ENCODE measurements around the gene CHD1L.

CHD1L gene

DNA sequence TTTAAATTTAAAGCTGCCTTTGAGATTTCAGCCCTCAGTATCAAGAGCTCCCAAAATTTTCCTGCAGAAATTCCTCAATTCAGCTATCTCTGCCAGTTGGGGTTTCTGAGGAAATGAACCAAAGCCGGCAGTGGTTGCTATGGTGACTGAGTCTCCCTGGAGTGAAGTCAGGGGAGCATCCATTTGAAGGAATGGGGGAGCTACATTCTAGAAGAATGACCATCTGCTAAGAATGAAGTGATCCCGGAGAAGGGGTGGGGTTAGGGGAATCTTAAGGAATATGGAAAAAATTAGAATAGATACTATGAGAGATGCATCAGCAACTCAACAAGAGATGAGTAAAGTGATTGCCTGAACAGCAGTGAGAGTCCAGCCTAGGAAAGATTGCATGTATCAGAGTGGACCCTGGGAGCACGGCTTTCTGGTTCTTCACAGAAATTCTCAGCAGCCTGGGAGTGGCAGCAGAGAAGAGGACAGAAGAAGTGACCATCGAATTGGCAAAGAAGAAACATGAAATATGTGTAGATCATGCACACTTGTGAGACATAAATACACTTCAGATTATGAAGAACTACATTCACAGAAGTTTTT lies 94.7 kb downstream of the CHD1L start:
- Histone ChIP-seq H4K20me1 (ENCODE audit: insufficient read depth, low read length, poor library complexity, severe bottlenecking) (no peaks in the 10 kb centered on the region), H3K4me3 (ENCODE audit: low read length, poor library complexity, severe bottlenecking) (no peak overlapping the region), H3K36me3 (ENCODE audit: insufficient read depth, low read length) (no peaks in the 10 kb centered on the region), H3F3A (ENCODE audit: low read depth) (no peaks in the 10 kb centered on the region), H3K9me2 (replicated peaks; ENCODE audit: low read depth, low read length) (no peaks in the 10 kb centered on the region), H3K27me3 (ENCODE audit: insufficient read depth, low read length, poor library complexity, severe bottlenecking) (no peaks in the 10 kb centered on the region), H2AFZ (ENCODE audit: low read length) (no peak overlapping the region), H3K9me3 (ENCODE audit: insufficient read depth, low read depth, low read length) (no peaks in the 10 kb centered on the region), H3K4me1 (ENCODE audit: insufficient read depth, low read length, poor library complexity, severe bottlenecking) (no peaks in the 10 kb centered on the region), H3K79me2 (ENCODE audit: insufficient read depth, low read length) (no peaks in the 10 kb centered on the region), H3K4me2 (ENCODE audit: low read depth, low read length, poor library complexity, severe bottlenecking) (no peak overlapping the region), H3K9ac (ENCODE audit: low read depth, low read length, poor library complexity, severe bottlenecking) (no peak overlapping the region)
- no peak for TF ChIP-seq EZH2phosphoT487 (IDR thresholded peaks at IDR 0.05; ENCODE audit: borderline replicate concordance)
- TF ChIP-seq, protein P1, sequence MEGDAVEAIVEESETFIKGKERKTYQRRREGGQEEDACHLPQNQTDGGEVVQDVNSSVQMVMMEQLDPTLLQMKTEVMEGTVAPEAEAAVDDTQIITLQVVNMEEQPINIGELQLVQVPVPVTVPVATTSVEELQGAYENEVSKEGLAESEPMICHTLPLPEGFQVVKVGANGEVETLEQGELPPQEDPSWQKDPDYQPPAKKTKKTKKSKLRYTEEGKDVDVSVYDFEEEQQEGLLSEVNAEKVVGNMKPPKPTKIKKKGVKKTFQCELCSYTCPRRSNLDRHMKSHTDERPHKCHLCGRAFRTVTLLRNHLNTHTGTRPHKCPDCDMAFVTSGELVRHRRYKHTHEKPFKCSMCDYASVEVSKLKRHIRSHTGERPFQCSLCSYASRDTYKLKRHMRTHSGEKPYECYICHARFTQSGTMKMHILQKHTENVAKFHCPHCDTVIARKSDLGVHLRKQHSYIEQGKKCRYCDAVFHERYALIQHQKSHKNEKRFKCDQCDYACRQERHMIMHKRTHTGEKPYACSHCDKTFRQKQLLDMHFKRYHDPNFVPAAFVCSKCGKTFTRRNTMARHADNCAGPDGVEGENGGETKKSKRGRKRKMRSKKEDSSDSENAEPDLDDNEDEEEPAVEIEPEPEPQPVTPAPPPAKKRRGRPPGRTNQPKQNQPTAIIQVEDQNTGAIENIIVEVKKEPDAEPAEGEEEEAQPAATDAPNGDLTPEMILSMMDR (conservative IDR thresholded peaks at IDR 0.05; ENCODE audit: low read length) = no peak

DNA sequence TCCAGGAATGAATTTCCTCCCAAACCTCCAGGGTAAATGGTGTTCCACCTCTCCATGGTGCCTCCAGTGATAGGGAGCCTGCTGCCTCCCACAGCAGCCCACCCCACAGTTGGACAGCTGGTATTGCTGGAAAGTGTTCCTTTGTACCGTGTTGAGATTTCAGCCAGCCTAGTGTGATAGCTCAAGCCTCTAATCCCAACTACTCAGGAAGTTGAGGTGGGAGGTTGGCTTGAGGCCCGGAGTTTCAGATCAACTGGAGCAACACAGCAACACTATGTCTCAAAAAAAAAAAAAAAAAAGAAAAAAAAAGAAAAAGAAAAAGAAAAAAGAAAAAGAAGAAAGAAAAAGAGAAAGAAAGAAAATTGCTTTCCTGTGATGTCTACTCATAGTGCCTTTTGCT lies 96.1 kb downstream of the CHD1L start:
- H3K9ac ChIP-seq (ENCODE audit: low read depth, low read length, poor library complexity, severe bottlenecking) = no peak overlapping the region
- no peaks in the 10 kb centered on the region for H3F3A ChIP-seq (ENCODE audit: low read depth)
- no peak overlapping the region for H3K4me3 ChIP-seq (ENCODE audit: low read length, poor library complexity, severe bottlenecking)
- H3K4me1 ChIP-seq (ENCODE audit: insufficient read depth, low read length, poor library complexity, severe bottlenecking) = no peaks in the 10 kb centered on the region
- H3K4me2 ChIP-seq (ENCODE audit: low read depth, low read length, poor library complexity, severe bottlenecking) = no peak overlapping the region
- no peak overlapping the region for H2AFZ ChIP-seq (ENCODE audit: low read length)
- no peaks in the 10 kb centered on the region for H3K9me3 ChIP-seq (ENCODE audit: insufficient read depth, low read depth, low read length)
- H3K27me3 ChIP-seq (ENCODE audit: insufficient read depth, low read length, poor library complexity, severe bottlenecking) = no peaks in the 10 kb centered on the region
- H3K36me3 ChIP-seq (ENCODE audit: insufficient read depth, low read length) = no peaks in the 10 kb centered on the region
- H4K20me1 ChIP-seq (ENCODE audit: insufficient read depth, low read length, poor library complexity, severe bottlenecking) = no peaks in the 10 kb centered on the region
- TF ChIP-seq EZH2phosphoT487 (IDR thresholded peaks at IDR 0.05; ENCODE audit: borderline replicate concordance) = no peak
- TF ChIP-seq, protein P1 (conservative IDR thresholded peaks at IDR 0.05; ENCODE audit: low read length) = no peak
- H3K9me2 ChIP-seq (replicated peaks; ENCODE audit: low read depth, low read length) = no peaks in the 10 kb centered on the region
- no peaks in the 10 kb centered on the region for H3K79me2 ChIP-seq (ENCODE audit: insufficient read depth, low read length)

DNA sequence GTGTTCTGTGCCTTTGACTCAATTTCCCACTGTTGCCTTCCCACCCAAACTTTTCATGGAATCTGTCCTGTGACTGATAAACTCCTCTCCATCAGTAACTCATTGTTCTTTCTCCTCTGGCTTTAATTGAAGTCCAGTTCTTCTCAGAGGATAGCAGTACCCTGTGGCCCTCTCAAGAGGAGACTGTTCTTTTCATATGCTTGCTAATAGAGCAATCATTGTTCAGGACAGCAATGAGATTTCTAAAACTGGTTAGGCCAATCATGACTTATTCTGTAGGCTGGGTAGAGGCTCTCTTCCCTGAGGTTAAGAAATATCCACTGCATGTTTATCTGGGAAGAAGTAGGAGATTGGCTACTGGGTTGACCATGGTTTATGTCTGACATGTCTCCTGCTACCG lies 98.8 kb downstream of the CHD1L start:
- H4K20me1 ChIP-seq (ENCODE audit: insufficient read depth, low read length, poor library complexity, severe bottlenecking) = no peaks in the 10 kb centered on the region
- H3K4me1 ChIP-seq (ENCODE audit: insufficient read depth, low read length, poor library complexity, severe bottlenecking) = no peaks in the 10 kb centered on the region
- no peaks in the 10 kb centered on the region for H3K27me3 ChIP-seq (ENCODE audit: insufficient read depth, low read length, poor library complexity, severe bottlenecking)
- H3K9ac ChIP-seq (ENCODE audit: low read depth, low read length, poor library complexity, severe bottlenecking) = no peak overlapping the region
- TF ChIP-seq EZH2phosphoT487 (IDR thresholded peaks at IDR 0.05; ENCODE audit: borderline replicate concordance) = no peak
- TF ChIP-seq, protein P1 (conservative IDR thresholded peaks at IDR 0.05; ENCODE audit: low read length) = no peak
- H3K79me2 ChIP-seq (ENCODE audit: insufficient read depth, low read length) = no peaks in the 10 kb centered on the region
- H3K36me3 ChIP-seq (ENCODE audit: insufficient read depth, low read length) = no peaks in the 10 kb centered on the region
- no peak overlapping the region for H2AFZ ChIP-seq (ENCODE audit: low read length)
- no peak overlapping the region for H3K4me3 ChIP-seq (ENCODE audit: low read length, poor library complexity, severe bottlenecking)
- no peaks in the 10 kb centered on the region for H3K9me3 ChIP-seq (ENCODE audit: insufficient read depth, low read depth, low read length)
- no peaks in the 10 kb centered on the region for H3K9me2 ChIP-seq (replicated peaks; ENCODE audit: low read depth, low read length)
- no peaks in the 10 kb centered on the region for H3F3A ChIP-seq (ENCODE audit: low read depth)
- no peak overlapping the region for H3K4me2 ChIP-seq (ENCODE audit: low read depth, low read length, poor library complexity, severe bottlenecking)

Data from Loucy (cell line).